ENCODE results near the gene AHNAK.
"Not testable (repeated sequence)": the region's sequence is repeated elsewhere in the genome, so short reads cannot be mapped to it uniquely, and the experiment has no call there.

AHNAK gene

DNA sequence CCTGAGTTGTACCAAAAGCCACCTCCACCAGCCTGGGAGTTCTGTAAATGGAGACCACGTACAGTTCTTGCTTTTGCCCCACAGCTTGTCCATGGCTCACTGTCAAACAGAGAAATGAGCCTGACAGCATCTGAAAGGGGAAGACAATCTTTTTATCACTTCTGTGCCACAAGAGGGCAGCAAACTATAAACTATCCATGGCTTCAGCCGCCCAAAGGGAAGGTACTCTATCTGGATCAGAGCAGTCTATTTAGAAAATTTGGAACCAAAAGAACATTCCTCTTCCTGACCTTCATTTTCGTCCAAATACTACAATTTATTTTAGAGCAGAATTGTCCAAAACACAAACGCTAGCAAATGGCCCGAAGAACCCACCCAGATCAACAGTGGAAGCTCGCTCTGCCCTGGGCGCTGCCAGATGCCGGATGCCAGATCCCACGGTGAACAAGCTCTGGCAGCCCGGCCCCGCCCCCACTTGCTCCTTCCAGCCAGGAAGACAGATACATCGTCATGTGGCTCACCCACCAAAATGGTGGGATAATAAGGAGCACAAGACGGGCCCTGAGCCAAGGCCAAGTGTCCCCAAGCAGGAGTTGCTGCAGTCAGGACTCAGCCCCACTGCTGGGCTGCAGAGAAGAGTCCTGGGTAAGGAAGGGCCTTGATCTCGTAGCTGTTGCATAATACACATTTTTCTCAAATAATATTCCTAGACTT lies 151.6 kb downstream of the AHNAK start:
- in situ Hi-C loops (cut with MboI; ENCODE audit: low sequenced_read_pairs): loop anchor here (10.0 kb wide), 2 partner anchors 160 to 300 kb away; no protein-coding TSS in a partner anchor

DNA sequence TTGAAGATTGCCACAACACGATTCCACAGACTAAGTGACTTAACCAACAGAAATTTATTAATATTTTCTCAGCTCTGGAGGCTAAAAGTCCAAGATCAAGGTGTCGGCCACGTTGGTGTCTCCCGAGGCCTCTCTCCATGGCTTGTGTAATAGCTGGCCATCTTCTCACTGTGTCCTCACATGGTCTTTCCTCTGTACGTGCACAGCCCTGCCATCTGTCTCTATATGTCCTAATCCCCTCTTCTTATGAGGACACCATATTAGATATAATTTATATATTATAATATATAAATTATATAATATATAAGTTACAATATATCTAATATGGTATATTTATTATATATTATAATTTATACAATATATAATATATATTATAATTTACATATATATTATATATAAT lies 152.9 kb downstream of the AHNAK start:
- in situ Hi-C loops (cut with MboI; ENCODE audit: low sequenced_read_pairs): loop anchor here (10.0 kb wide), 2 partner anchors 161 to 301 kb away; no protein-coding TSS in a partner anchor

DNA sequence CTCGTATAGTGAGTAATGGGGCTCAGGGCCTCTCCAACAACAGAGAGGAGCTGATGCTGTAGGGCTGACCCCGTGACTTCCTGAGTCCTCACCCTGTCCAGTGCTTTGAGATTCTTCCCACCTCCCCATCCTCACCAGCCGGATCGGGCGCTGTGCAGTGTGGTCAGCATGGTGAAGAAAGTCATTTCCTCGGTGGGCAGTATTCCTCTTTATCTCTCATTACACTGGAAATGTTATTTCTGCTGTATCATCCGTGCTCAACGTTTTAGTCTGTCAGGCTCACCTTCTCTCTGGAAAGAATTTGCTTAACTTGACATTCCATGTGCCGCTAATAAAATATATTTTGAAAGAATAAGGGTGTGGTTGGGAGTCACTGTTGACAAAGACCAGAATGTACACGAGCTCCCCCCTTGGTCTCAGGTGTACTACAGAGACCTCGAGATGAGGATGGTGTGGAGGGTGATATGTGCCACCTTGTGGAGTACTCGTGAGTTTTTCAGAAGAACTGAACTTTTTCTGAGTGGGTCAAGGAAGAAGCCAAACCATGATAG lies 153.5 kb downstream of the AHNAK start:
- in situ Hi-C loops (cut with MboI; ENCODE audit: low sequenced_read_pairs): loop anchor here (10.0 kb wide), 2 partner anchors 162 to 302 kb away; no protein-coding TSS in a partner anchor

DNA sequence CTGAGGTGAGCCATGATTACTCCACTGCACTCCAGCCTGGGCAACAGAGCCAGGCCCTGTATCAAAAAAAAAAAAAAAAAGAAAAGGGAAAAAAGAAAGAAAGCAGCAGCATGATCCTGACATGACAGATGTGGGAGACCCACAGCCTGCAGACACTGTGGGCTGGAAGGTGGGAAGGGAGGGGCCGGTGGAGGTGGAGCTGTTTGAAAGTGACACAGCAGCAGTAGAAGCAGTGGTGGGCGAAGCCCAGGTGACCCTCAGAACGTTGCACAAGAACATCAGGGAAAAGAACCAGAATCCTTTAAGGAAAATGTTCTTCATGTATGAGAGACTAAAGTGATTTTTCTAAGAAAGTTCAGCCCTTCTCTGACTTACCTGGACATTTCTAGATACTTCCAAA lies 154.1 kb downstream of the AHNAK start:
- in situ Hi-C loops (cut with MboI; ENCODE audit: low sequenced_read_pairs): loop anchor here (10.0 kb wide), 2 partner anchors 162 to 302 kb away; no protein-coding TSS in a partner anchor

DNA sequence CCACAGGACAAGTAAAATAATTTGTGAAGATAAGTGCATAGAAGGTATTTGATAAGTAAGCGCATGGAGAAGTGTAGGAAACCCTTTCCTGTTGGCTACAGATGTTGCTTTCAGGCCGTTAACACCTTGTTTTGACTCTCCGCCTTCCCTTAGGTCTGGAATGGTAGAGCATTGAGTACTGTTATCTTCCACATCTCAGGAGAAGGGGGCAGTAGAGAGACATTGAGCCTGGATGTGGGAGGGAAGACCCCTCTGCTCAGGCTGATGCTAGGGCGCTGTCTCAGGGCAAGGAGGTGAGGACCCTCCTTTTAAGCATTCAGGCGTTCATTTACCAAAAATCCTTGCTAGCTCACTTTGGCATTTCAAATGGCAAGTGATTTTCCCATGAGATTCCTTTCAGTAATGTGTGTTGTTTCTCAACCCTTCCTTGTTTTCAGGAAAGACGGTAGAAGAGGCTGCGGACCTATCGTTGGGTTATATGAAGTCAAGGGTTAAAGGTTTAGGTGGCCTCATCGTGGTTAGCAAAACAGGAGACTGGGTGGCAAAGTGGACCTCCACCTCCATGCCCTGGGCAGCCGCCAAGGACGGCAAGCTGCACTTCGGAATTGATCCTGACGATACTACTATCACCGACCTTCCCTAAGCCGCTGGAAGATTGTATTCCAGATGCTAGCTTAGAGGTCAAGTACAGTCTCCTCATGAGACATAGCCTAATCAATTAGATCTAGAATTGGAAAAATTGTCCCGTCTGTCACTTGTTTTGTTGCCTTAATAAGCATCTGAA lies 154.8 kb downstream of the AHNAK start:
- in situ Hi-C loops (cut with MboI; ENCODE audit: low sequenced_read_pairs): loop anchor here (10.0 kb wide), 2 partner anchors 163 to 303 kb away; no protein-coding TSS in a partner anchor

DNA sequence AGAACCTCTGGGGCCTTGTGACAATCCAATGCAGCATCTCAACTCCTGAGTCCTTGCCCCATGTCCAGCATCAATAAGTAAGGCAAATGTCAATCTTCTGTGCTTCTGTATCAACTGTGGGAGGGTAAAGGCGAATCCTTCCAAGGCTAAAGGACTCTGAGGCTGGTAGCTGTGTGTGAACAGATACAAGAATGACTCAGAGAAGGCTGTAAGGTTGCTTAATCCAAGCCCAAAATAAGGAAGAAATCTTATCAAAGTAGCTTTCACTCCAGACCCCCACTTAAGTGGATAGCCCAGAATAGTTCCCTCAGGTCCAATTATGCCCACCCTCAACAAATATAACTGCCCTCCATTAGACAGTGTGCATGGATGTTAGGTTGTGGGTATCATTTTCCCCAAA lies 155.9 kb downstream of the AHNAK start:
- in situ Hi-C loops (cut with MboI; ENCODE audit: low sequenced_read_pairs): loop anchor here (10.0 kb wide), 2 partner anchors 164 to 304 kb away; no protein-coding TSS in a partner anchor

DNA sequence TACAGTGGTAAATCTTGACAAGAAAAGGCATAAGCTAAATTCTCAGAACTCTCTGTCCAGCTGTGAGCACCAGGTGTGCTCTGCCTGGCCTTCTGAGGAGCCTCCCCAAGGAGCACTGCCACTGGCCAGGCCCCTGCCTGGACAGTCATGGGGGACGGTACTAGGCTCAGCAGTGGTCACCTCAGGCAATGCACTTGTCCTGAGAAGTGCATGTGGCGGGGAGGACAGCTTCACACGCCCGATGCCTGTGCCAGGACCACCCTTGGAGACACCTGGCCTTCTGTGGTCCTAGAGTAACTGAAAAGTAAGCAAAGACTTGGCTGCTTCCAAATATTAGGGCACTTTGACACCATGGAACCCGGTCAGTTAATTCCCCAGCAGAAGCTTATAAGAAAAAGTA lies 156.4 kb downstream of the AHNAK start:
- in situ Hi-C loops (cut with MboI; ENCODE audit: low sequenced_read_pairs): loop anchor here (10.0 kb wide), 2 partner anchors 165 to 305 kb away; no protein-coding TSS in a partner anchor

DNA sequence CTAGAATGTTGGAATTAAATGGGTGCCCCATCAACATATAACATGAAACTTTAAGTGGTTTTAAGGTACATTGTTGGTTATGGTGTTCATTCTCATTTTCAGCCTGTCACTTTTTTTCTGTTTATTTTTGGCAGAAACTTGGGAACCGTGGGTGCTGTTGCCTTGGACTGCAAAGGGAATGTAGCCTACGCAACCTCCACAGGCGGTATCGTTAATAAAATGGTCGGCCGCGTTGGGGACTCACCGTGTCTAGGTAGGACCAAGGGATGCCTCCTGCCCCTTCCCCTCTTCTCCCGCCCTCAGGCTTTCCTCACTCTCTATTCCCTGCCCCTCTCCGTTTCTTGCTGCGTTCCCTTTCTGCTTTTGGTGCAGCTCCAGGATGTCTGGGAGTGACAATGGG lies 157.6 kb downstream of the AHNAK start:
- in situ Hi-C loops (cut with MboI; ENCODE audit: low sequenced_read_pairs): no loop called here

DNA sequence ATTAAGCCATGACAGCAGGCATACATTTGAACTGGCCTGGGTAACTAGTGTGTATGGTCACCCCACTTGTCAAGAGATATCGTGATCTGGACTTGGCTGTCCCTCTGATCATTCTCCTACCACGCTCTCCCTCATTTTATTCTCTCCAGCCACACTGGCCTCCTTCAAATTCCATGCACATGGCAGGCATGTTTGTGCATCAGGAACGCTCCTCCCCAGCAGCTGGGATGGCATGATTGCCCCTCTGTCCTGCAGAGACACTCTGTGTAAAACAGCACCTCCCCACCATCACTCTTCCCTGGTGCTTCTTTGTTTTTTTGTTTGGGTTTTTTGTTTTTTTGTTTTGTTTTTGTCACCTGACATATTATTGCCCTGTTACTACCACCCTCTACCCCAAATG lies 159.2 kb downstream of the AHNAK start:
- in situ Hi-C loops (cut with MboI; ENCODE audit: low sequenced_read_pairs): no loop called here

DNA sequence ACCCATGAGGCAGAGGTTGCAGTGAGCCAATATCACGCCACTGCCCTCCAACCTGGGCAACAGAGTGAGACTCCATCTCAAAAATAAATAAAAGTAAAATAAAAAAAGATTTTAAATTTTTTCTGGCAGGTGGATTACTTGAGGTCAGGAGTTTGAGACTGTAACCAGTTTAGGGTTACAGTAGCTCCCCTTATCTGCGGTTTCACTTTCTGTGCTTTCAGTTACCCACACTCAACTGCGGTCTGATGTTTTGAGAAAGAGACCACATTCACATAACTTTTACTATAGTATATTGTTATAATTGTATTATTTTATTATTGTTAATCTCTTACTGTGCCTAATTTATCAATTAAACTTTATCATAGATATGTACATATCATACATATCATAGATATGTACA lies 160.5 kb downstream of the AHNAK start:
- in situ Hi-C loops (cut with MboI; ENCODE audit: low sequenced_read_pairs): not testable (repeated sequence)

DNA sequence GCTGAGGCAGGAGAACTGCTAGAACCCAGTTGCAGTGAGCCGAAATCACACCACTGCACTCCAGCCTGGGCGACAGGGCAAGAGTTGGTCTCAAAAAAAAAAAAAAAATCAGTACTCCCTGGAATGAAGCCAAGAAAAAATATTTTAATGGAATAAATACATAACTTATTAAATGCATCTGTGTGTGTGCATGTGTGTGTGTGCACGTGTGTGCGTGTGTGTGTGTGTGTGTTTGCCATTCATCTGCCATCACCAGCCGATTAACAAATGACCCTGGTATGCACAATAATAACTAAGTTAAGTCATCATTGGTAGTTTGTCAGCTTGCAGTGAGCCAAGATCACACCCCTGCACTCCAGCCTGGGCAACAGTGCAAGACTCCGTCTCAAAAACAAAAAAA lies 162.8 kb downstream of the AHNAK start:
- in situ Hi-C loops (cut with MboI; ENCODE audit: low sequenced_read_pairs): no loop called here

Measured in HL-60/S4 (cell line).